Activated naive CD8-positive, alpha-beta T cell treated with anti-CD3 and anti-CD28 coated beads, Interleukin-2, amount 50 U/mL, for 24 hours (primary cell): Measurements from ENCODE around the gene SEPTIN7.
"Not testable (repeated sequence)": the region's sequence is repeated elsewhere in the genome, so short reads cannot be mapped to it uniquely, and the experiment has no call there.

ENCODE experiments used
- ATAC-seq: fragments of 150-1000 bp; cut with Tn5 transposase; one replicate; pipeline ENCODE4 v1.10.0; 2021
- DNase-seq: peaks from one replicate; pipeline ENCODE4 v3.0.0; 2021
- H3K27ac Mint-ChIP-seq: one replicate; pipeline ENCODE4 v1.8.0; 2021; ENCODE audit warnings: mild to moderate bottlenecking, mixed read lengths
- H3K27me3 Mint-ChIP-seq: one replicate; pipeline ENCODE4 v1.8.0; 2021; ENCODE audit warnings: mixed read lengths
- H3K36me3 Mint-ChIP-seq: one replicate; pipeline ENCODE4 v1.8.0; 2021; ENCODE audit warnings: low read depth, mixed read lengths
- H3K4me1 Mint-ChIP-seq: one replicate; pipeline ENCODE4 v1.8.0; 2021; ENCODE audit warnings: mixed read lengths
- H3K4me3 Mint-ChIP-seq: one replicate; pipeline ENCODE4 v1.8.0; 2021; ENCODE audit warnings: mild to moderate bottlenecking, moderate library complexity, mixed read lengths
- H3K9me3 Mint-ChIP-seq: one replicate; pipeline ENCODE4 v1.8.0; 2021; ENCODE audit warnings: mixed read lengths

Gene SEPTIN7

DNA sequence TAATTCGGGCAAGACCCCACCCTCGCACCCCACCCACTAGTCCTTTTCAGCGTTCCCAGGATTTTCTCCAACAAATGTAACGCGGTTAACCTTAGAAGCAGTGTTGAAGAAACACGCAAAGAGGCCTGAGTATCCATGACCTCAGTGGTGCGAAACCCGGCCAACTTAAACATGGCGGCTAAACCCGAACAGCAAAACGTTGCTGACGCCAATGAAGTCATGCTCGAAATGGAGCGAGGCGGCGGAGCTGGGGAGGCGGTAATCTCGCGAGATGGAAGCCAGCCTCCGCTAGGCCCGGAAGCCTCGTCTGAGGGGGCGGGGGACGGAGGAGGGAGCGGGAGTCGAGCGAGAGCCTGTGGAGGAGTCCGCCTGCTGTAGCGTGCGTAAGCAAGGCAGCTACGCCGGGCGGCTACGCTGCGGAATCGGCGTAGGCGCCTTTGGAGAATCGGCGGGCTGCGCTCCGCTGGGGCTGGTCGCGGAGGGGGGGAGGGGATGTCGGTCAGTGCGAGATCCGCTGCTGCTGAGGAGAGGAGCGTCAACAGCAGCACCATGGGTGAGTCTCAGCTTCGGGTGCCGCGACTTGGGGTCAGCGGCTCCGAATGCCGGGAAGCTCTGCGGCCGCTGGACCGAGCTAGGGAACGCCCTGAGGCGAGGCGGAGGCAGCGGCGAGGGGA is at the start of gene SEPTIN7:
TSS of gene SEPTIN7 (plus strand) at position 340 of the 674 bp plus-strand sequence. CDS start at position 493, 153 bp downstream.
- Mint-ChIP-seq H3K27ac (peak within 1 kb of the TSS; percentile 98), H3K27me3 (no peaks in the 10 kb centered on the region), H3K36me3 (peaks cover 19% of the 10 kb centered on the region), H3K4me3 (peak within 1 kb of the TSS; percentile 95), H3K4me1 (peaks cover 45% of the 10 kb centered on the region), H3K9me3 (no peaks in the 10 kb centered on the region)
- peak; percentile 92 for ATAC-seq
- DNase-seq, result peak; percentile 98

DNA sequence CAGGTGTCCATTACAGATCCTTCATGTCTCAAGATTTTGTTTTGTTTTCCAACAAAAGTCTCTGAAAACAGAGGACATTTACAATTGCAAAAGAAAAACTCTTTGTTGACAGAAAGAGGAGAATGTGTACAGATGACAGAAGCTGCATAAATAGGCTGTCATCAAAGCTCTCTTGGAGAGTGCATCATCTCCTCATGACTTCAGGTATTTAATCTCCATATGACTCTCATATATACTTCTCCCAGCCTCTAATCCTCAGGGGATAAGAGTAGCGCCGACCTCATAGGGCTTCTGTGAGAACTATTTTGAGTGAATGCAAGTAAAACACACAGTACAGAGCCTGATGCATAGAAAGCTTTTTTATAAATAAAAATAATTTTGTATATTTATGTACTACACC is 48.1 kb upstream of the SEPTIN7 start:
- no peaks in the 10 kb centered on the region for H3K4me1 Mint-ChIP-seq
- no peak overlapping the region for H3K4me3 Mint-ChIP-seq
- no peak for ATAC-seq

DNA sequence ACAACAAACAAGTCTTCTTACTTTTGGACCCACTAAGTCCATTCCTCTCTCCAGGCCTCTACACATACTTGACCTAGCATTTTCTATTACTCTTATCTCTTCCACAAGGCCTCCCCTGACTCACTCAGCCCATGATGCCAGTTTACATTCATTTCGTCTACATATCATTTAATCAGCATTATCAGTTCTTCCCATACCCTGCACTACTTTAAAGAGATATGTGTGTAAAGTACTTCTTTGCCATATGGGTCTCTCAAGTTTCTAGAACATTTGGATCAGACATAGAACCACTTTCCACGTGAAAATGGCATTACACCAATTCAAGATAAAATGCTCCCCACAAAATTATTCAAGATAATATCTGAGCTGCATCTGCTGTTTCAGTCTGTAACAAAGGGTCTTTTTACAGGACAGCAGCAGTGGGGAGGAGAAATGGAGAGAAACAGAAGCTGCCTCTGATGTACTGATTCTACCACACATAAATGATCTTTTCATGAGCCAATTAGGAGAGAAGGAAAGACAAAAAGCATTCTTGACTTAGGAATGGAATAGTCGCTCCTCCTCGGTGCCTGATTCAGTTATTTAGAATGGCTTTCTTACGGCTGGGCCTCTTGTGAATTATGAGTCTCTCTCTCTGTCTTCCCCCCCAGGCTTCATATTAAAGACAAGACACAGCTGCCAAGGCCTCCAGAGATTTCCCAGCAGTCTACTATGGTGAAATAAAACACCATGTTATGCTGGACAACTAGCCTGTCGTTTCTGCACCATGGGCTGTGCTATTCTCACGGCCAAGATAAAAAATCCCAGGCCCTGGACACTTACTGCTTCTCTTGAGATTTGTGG is 46.9 kb upstream of the SEPTIN7 start:
- DNase-seq, result no peak
- H3K9me3 Mint-ChIP-seq, result no peaks in the 10 kb centered on the region
- ATAC-seq, result no peak
- no peak overlapping the region for H3K4me3 Mint-ChIP-seq
- H3K4me1 Mint-ChIP-seq, result peaks cover 4% of the 10 kb centered on the region
- no peak overlapping the region for H3K27ac Mint-ChIP-seq
- H3K36me3 Mint-ChIP-seq, result no peaks in the 10 kb centered on the region
- no peaks in the 10 kb centered on the region for H3K27me3 Mint-ChIP-seq

More for the DNA sequence above, 48.1 kb upstream of the SEPTIN7 start:
- Mint-ChIP-seq H3K36me3 (no peaks in the 10 kb centered on the region), H3K9me3 (no peaks in the 10 kb centered on the region), H3K27me3 (no peaks in the 10 kb centered on the region), H3K27ac (no peak overlapping the region)
- no peak for DNase-seq

DNA sequence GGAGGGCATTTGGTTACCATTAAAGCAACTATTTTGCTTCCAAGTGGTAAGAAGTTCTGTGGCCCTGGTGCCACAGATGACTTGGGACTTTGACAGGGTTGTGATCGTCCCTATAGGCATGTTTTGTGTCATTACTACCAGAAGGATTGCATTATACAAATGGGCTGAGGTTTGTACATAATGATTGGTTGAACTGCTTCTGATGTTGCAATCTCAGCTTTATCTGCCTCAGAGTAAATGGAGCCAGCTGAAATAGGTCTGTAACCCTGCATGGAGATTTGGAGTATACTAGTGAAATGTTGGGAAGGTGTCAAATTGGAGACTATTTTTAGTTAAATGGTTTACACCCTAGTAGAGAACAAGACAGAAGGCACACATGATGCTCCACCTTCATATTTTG is 46.1 kb upstream of the SEPTIN7 start:
- no peaks in the 10 kb centered on the region for H3K36me3 Mint-ChIP-seq
- no peaks in the 10 kb centered on the region for H3K27me3 Mint-ChIP-seq
- peaks cover 4% of the 10 kb centered on the region for H3K4me1 Mint-ChIP-seq
- H3K4me3 Mint-ChIP-seq, result no peak overlapping the region
- no peak for ATAC-seq
- no peak overlapping the region for H3K27ac Mint-ChIP-seq
- no peaks in the 10 kb centered on the region for H3K9me3 Mint-ChIP-seq
- no peak for DNase-seq

DNA sequence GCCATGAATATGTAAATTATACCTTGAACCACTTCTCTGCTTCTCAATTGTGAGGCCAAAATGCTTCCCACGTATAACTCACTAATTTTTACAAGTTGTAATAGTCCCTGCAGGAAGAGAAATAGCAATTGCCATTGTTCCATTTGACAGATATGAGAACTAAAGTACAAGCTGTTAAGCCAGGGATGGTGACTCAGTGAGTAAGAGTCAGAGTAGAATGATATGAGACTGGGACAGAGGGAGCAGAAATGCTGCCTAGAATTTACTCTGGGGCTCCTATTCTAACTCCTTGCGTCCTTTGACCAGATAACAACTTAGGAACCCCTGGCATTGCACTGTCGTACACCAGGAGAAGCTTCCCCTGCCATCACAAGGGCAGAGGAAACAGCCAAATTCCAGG is 45.1 kb upstream of the SEPTIN7 start:
- H3K4me1 Mint-ChIP-seq, result peaks cover 4% of the 10 kb centered on the region
- H3K27me3 Mint-ChIP-seq, result no peaks in the 10 kb centered on the region
- H3K36me3 Mint-ChIP-seq, result no peaks in the 10 kb centered on the region
- DNase-seq, result no peak
- ATAC-seq, result no peak
- no peak overlapping the region for H3K27ac Mint-ChIP-seq
- no peaks in the 10 kb centered on the region for H3K9me3 Mint-ChIP-seq
- H3K4me3 Mint-ChIP-seq, result no peak overlapping the region

DNA sequence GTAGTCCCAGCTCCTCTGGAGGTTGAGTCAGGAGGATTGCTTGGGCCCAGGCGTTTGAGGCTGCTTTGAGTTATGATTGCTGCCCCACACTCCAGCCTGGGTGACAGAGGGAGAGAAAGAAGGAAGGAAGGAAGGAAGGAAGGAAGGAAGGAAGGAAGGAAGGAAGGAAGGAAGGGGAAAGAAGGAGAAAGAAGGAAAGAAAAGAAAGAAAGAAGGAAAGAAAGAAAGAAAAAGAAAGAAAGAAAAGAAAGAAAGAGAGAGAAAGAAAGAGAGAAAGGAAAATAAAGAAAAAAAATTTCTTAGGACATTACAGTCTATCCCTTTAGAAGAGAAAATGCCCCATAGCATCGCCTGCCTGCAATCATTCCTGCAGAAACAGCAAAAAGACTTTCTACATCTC is 44.4 kb upstream of the SEPTIN7 start:
- H3K4me1 Mint-ChIP-seq, H3K27me3 Mint-ChIP-seq, ATAC-seq, H3K36me3 Mint-ChIP-seq, H3K27ac Mint-ChIP-seq, DNase-seq, H3K9me3 Mint-ChIP-seq, H3K4me3 Mint-ChIP-seq: not testable (repeated sequence)

DNA sequence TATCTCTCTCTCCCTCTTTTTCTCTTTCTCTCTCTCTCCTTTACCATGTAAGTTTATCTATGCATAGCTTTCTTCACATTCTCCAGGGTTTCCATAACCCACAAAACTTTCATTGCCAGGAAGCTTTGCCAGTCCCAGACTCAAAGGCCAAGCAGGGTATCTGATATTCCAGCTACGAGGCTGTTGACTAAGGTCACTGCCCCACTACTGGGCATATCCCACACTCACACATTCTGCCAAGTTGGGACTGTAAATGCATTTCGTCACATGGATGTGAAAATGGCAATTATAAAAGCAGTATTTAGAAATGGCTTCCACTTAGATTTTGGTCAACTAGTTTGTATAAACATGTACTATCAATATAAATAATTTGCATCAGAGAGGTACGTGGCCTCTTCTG is 43.3 kb upstream of the SEPTIN7 start:
- H3K27me3 Mint-ChIP-seq, result no peaks in the 10 kb centered on the region
- no peak overlapping the region for H3K27ac Mint-ChIP-seq
- H3K9me3 Mint-ChIP-seq, result no peaks in the 10 kb centered on the region

DNA sequence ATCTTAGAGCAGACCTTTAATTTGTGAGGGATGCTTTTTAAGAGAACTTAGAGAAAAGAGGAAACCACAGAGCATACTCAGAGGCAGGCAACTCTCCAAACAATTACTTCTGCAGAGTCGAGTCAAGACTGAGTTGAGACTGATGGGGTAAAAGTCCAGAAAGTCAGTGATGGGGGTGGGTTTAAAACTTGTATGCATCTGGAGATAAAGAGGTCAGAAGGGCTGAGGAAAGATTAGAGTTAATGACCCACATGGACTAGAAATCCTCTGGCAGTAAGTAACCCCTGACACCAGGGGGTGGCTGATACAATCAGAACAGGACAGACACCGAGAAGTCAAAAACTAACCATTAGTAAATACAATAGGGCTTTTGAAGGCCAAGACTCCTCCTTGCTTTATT is 42.4 kb upstream of the SEPTIN7 start:
- Mint-ChIP-seq H3K9me3 (no peaks in the 10 kb centered on the region), H3K36me3 (no peaks in the 10 kb centered on the region), H3K27ac (no peak overlapping the region), H3K27me3 (no peaks in the 10 kb centered on the region), H3K4me1 (peaks cover 4% of the 10 kb centered on the region), H3K4me3 (no peak overlapping the region)
- no peak for DNase-seq
- ATAC-seq, result no peak

More for the DNA sequence above, 43.3 kb upstream of the SEPTIN7 start:
- H3K4me3 Mint-ChIP-seq, result no peak overlapping the region
- DNase-seq (no peak), ATAC-seq (no peak)
- no peaks in the 10 kb centered on the region for H3K36me3 Mint-ChIP-seq
- peaks cover 4% of the 10 kb centered on the region for H3K4me1 Mint-ChIP-seq

DNA sequence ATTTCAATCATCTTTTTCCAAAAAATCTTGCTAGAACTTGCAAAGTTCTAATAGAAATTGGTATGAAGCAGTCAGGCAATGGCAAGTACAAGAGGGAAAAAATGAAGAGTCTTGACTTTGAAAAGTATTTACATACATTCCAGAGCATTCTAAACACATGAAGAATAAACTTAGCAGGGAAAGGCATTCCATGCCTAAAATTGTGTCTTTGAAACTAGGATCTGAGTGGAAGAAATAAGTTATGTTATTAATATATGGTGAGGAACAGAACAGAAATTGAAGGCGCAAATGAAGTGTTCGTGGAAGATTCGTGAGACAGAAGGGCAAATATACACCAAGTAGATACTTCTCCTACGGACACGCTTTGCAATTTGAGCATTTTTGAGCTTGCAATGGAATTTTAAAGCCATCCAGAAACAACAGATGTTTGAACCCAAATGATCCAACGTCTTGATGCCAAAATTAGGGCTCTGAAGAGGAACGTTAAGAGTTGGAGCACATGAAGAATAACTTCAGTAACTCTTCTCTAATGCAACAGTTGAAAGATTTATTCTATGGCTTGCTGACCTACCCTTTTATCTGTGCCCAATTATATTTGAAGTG is 40.6 kb upstream of the SEPTIN7 start:
- DNase-seq, result no peak
- ATAC-seq, result no peak
- Mint-ChIP-seq H3K27me3 (no peaks in the 10 kb centered on the region), H3K4me3 (no peak overlapping the region), H3K27ac (no peak overlapping the region), H3K9me3 (no peaks in the 10 kb centered on the region), H3K4me1 (peaks cover 4% of the 10 kb centered on the region), H3K36me3 (no peaks in the 10 kb centered on the region)

DNA sequence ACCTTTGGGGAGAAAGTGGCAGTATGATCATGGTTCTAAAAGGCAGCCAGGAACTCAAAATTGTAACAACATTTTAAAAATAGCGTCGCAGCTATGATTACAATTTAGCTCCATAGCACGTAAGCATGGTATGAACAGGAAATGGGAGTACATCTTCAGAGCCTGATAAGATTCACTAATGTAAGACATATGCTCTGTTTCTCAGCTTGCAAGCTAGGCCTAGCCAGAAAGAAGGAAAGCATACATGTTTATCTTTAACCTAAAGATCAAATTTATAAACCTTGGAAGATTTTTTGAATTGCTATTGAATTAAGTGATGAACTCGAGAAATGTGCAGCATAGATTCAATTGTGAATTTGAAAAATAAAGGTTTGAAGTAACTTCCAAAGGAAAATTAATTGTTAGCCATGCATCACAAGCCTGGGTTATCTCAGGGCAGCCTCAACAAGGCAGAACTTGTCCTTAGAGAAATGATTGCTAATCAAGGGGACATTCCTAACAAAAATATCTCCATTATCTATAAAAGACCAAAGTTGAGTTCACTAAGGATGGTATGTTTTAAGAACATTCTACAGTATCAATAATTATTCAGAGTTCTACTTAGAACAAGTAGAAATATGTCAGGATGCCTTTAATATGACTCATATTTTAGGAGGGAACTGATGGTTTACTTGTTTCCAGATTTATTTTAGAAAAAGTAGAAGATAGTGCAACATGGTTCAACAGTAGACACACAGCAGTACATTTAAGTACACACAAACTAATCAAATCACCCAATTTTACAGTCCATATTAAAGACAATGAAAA is 38.8 kb upstream of the SEPTIN7 start:
- H3K36me3 Mint-ChIP-seq, result no peaks in the 10 kb centered on the region
- H3K4me3 Mint-ChIP-seq, result no peak overlapping the region
- DNase-seq (no peak), ATAC-seq (no peak)
- no peaks in the 10 kb centered on the region for H3K9me3 Mint-ChIP-seq
- no peak overlapping the region for H3K27ac Mint-ChIP-seq
- peaks cover 4% of the 10 kb centered on the region for H3K4me1 Mint-ChIP-seq
- no peaks in the 10 kb centered on the region for H3K27me3 Mint-ChIP-seq

DNA sequence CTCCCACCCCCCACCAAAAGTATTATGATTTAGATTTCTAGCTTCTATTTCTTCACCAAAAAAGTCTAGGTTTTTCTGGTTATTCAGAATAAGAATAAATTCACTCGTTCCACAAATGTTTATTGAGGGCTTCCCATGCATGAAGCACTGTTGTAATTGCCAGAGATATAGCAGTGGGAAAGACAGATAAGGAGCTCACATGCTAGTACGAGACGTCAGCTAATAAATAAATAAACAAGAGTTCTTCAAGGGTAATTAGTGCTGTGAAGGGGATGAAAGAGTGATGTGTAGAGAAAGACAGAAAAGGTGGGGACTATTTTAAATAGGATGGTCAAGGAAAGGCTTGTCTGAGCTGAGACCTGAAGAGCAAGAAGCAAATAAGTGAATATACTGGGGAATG is 38.1 kb upstream of the SEPTIN7 start:
- Mint-ChIP-seq H3K4me3 (no peak overlapping the region), H3K36me3 (no peaks in the 10 kb centered on the region), H3K27ac (no peak overlapping the region), H3K4me1 (peaks cover 4% of the 10 kb centered on the region), H3K27me3 (no peaks in the 10 kb centered on the region), H3K9me3 (no peaks in the 10 kb centered on the region)
- ATAC-seq (no peak), DNase-seq (no peak)

DNA sequence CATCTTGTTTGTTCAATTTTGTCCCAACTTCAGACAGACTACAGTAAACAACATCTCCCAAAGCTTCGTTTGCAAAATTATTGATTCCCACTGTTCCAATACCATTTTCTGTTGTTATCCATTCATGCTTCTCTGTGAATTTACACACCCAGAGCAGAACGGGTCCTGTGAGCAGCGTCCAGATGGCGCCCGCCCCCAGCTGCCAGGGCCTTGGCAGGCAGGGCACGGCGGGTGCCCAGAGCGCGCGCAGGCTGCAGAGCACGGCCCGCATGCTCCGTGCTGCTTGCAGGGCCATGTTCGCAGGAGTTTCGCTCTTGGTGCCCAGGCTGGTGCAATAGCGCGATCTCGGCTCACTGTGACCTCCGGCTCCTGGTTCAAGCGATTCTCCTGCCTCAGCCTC is 32.5 kb upstream of the SEPTIN7 start:
- Mint-ChIP-seq H3K36me3 (no peaks in the 10 kb centered on the region), H3K9me3 (no peaks in the 10 kb centered on the region), H3K4me3 (no peak overlapping the region), H3K27me3 (no peaks in the 10 kb centered on the region), H3K4me1 (no peaks in the 10 kb centered on the region), H3K27ac (no peak overlapping the region)
- DNase-seq (no peak), ATAC-seq (no peak)

DNA sequence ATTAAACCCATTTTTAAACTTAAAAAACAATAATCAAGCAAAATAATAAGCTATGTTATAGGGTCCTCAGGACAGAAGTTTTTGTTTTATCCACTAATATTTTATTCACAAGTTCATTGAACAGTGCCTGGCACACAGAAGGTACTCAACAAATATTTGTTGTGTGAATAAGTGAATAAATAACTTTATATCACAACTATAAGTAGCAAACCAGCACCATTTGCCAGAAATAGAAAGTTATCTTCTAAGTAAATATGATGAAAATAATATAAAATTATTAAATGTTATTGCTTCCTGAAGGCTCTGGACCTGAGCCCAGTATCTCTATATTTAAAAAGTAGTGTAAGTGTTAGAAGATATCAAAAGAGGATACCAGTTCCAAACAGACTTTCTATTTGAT is 29.1 kb upstream of the SEPTIN7 start:
- peaks cover 2% of the 10 kb centered on the region for H3K36me3 Mint-ChIP-seq

DNA sequence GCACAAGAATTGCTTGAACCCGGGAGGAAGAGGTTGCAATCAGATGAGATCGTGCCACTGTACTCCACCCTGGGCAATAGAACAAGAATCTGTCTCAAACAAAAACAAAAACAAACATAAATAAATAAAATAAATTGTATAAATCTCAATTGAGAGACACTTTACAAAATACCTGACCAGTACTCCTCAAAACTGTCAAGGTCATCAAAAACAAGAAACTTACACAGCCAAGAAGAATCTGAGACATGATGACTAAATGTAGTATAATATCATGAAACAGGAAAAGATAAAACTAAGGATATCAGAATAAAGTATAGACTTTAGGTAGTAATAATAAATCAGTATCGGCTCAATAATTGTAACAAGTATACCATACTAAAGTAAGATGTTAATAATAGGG is 26.9 kb upstream of the SEPTIN7 start:
- H3K4me3 Mint-ChIP-seq, result no peak overlapping the region
- no peaks in the 10 kb centered on the region for H3K4me1 Mint-ChIP-seq
- peaks cover 2% of the 10 kb centered on the region for H3K36me3 Mint-ChIP-seq
- H3K27ac Mint-ChIP-seq, result no peak overlapping the region
- H3K27me3 Mint-ChIP-seq, result no peaks in the 10 kb centered on the region
- DNase-seq (no peak), ATAC-seq (no peak)
- no peaks in the 10 kb centered on the region for H3K9me3 Mint-ChIP-seq

More for the DNA sequence above, 29.1 kb upstream of the SEPTIN7 start:
- Mint-ChIP-seq H3K4me1 (no peaks in the 10 kb centered on the region), H3K27me3 (no peaks in the 10 kb centered on the region), H3K27ac (no peak overlapping the region), H3K9me3 (no peaks in the 10 kb centered on the region), H3K4me3 (no peak overlapping the region)
- ATAC-seq (no peak), DNase-seq (no peak)
